HEK293T (cell line): ENCODE results near the gene RSKR.

Source experiments
- CTCF ChIA-PET: fragments of 350-600 bp; formaldehyde crosslinking; extraction: SDS; loops from one replicate; lab custom pipeline; 2021; ENCODE audit warnings: antibody characterized with exemption, inconsistent platforms; lab: Yijun Ruan, JAX
- POLR2A ChIA-PET: fragments of 350-600 bp; formaldehyde crosslinking; extraction: SDS; loops from one replicate; lab custom pipeline; 2020; ENCODE audit warnings: antibody characterized with exemption, inconsistent platforms; lab: Yijun Ruan, JAX
- DNase-seq: peaks from one replicate; pipeline ENCODE4 v3.0.0; 2012; ENCODE audit warnings: mixed read lengths; ENCODE audit errors: extremely low spot score
- ARNT ChIP-seq: fragments of 450-650 bp; IDR thresholded peaks from 2 replicates; pipeline ENCODE4 v1.6.1; 2017; ENCODE audit warnings: mild to moderate bottlenecking
- BHLHE40 ChIP-seq: fragments of 450-650 bp; IDR thresholded peaks from 2 replicates; pipeline ENCODE4 v1.6.1; 2016; ENCODE audit warnings: mild to moderate bottlenecking, moderate library complexity, borderline replicate concordance
- CTBP1 ChIP-seq: fragments of 450-650 bp; IDR thresholded peaks from 2 replicates; pipeline ENCODE4 v1.6.1; 2016; ENCODE audit warnings: borderline replicate concordance
- ELF4 ChIP-seq: fragments of 450-650 bp; IDR thresholded peaks from 2 replicates; pipeline ENCODE4 v1.6.1; 2017; ENCODE audit warnings: antibody characterized with exemption
- FOXA1 ChIP-seq: fragments of 450-650 bp; IDR thresholded peaks from 2 replicates; pipeline ENCODE4 v1.6.1; 2016; ENCODE audit warnings: mild to moderate bottlenecking
- FOXK2 ChIP-seq: fragments of 450-650 bp; IDR thresholded peaks from 2 replicates; pipeline ENCODE4 v1.6.1; 2016; ENCODE audit warnings: mild to moderate bottlenecking
- FOXM1 ChIP-seq: fragments of 450-650 bp; IDR thresholded peaks from 2 replicates; pipeline ENCODE4 v1.6.1; 2017; ENCODE audit warnings: mild to moderate bottlenecking, borderline replicate concordance
- HDGF ChIP-seq: fragments of 450-650 bp; IDR thresholded peaks from 2 replicates; pipeline ENCODE4 v1.6.1; 2017; ENCODE audit warnings: antibody characterized with exemption, borderline replicate concordance
- L3MBTL2 ChIP-seq: fragments of 450-650 bp; conservative IDR thresholded peaks from 2 replicates; pipeline ENCODE4 v1.6.1; 2016; ENCODE audit warnings: mild to moderate bottlenecking
- LEF1 ChIP-seq: fragments of 450-650 bp; IDR thresholded peaks from 2 replicates; pipeline ENCODE4 v1.6.1; 2017; ENCODE audit warnings: mild to moderate bottlenecking, borderline replicate concordance
- NFRKB ChIP-seq: fragments of 450-650 bp; IDR thresholded peaks from 2 replicates; pipeline ENCODE4 v1.6.1; 2016; ENCODE audit warnings: mild to moderate bottlenecking, moderate library complexity
- PKNOX1 ChIP-seq: fragments of 450-650 bp; IDR thresholded peaks from 2 replicates; pipeline ENCODE4 v1.6.1; 2016
- SP1 ChIP-seq: fragments of 450-650 bp; IDR thresholded peaks from 2 replicates; pipeline ENCODE4 v1.6.1; 2017
- SUZ12 ChIP-seq: fragments of 450-650 bp; IDR thresholded peaks from 2 replicates; pipeline ENCODE4 v1.6.1; 2016; ENCODE audit warnings: mild to moderate bottlenecking
- TARDBP ChIP-seq: fragments of 450-650 bp; IDR thresholded peaks from 2 replicates; pipeline ENCODE4 v1.6.1; 2016
- ZNF384 ChIP-seq: fragments of 450-650 bp; IDR thresholded peaks from 2 replicates; pipeline ENCODE4 v1.6.1; 2016

RSKR gene

GRCh38 chr17:28592260-28592659 is 21.7 kb downstream of the RSKR start:
- DNase-seq: no peak
- ChIA-PET CTCF (no interaction called here), POLR2A (interaction anchor here (1.4 to 1.7 kb wide), 2 partner anchors 21 to 53 kb away, joined by 3 to 7 read pairs; partner anchors contain the start of genes BLTP2 and PIGS)
- no peak for TF ChIP-seq SUZ12
- TF ChIP-seq HDGF: no peak
- no peak for TF ChIP-seq PKNOX1
- no peak for TF ChIP-seq FOXA1
- no peak for TF ChIP-seq CTBP1
- TF ChIP-seq FOXK2: no peak
- no peak for TF ChIP-seq NFRKB
- no peak for TF ChIP-seq SP1
- no peak for TF ChIP-seq ARNT
- TF ChIP-seq LEF1: no peak
- TF ChIP-seq ELF4: no peak
- TF ChIP-seq ZNF384: no peak
- TF ChIP-seq FOXM1: no peak
- TF ChIP-seq L3MBTL2: no peak
- TF ChIP-seq TARDBP: no peak
- no peak for TF ChIP-seq BHLHE40

- CTCF ChIA-PET: no interaction called here
- no peak for TF ChIP-seq ZNF384
- TF ChIP-seq ELF4: no peak
- TF ChIP-seq LEF1: no peak
- TF ChIP-seq BHLHE40: no peak
- TF ChIP-seq ARNT: no peak
- TF ChIP-seq TARDBP: no peak
- no peak for TF ChIP-seq SUZ12
- no peak for TF ChIP-seq HDGF
- TF ChIP-seq CTBP1: no peak
- TF ChIP-seq FOXM1: no peak
- TF ChIP-seq NFRKB: no peak
- TF ChIP-seq SP1: no peak
- no peak for DNase-seq
- POLR2A ChIA-PET: interaction anchor here (1.0 kb wide), 1 partner anchor 15 kb away, joined by 3 read pairs; the partner anchor contains the start of gene PIGS
Measured at GRCh38 chr17:28585851-28586250, 28.1 kb downstream of the RSKR start.

DNA sequence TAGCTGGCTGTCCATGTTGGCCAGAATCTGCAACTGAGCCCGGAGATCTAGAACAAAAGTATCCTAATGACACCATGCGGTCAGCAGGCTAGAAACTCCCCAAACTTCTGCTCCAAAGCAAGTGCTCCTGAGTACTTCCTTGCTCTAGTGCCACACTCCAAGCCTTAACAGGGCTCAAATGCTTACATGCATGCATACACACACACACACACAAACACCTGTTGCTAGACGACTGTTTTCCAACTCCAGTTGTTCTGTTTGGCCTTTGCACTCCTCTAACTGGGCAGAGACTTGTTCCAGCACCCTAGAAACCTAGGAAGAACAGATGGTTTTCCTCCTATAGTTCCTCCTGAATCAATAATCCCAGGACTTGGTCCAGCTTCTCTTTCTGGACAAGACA is 29.6 kb downstream of the RSKR start:
- POLR2A ChIA-PET: interaction anchor here (1.3 kb wide), 1 partner anchor 8 kb away, joined by 4 read pairs; the partner anchor contains the start of gene ALDOC
- DNase-seq: no peak
- CTCF ChIA-PET: no interaction called here
- TF ChIP-seq ARNT (no peak), FOXM1 (no peak)

GRCh38 chr17:28582513-28582912 is 31.5 kb downstream of the RSKR start:
- no peak for DNase-seq
- TF ChIP-seq TARDBP (no peak), BHLHE40 (no peak), CTBP1 (no peak), ELF4 (no peak), PKNOX1 (no peak), SUZ12 (no peak), ARNT (no peak), HDGF (no peak), LEF1 (no peak), SP1 (no peak), ZNF384 (no peak), NFRKB (no peak), FOXM1 (no peak), FOXK2 (no peak), L3MBTL2 (no peak), FOXA1 (no peak)
- ChIA-PET POLR2A (no interaction called here), CTCF (no interaction called here)

DNA sequence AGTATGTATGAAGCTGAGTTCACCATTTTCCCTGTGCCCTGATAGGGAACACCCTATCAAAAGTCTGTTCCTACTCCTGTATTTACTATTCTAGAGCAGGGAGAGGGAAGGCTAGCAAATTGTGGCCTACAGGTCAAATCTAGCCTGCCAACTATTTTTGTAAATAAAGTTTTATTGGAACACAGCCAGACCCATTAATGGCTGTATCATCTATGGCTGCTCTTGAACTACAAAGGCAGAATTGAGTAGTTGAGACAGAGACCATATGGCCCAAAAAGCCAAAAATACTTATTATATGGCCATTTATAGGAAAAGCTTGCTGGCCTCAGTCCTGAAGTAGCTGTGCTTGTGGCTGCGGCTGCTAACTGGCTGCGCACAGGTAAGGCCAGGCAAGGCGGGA is 33.0 kb downstream of the RSKR start:
- CTCF ChIA-PET: no interaction called here
- POLR2A ChIA-PET: interaction anchor here (0.6 to 1.5 kb wide), 3 partner anchors 9 to 33 kb away, joined by 3 to 7 read pairs (median 3); partner anchors contain the start of genes PIGS and RSKR
- no peak for TF ChIP-seq SP1
- no peak for TF ChIP-seq ARNT
- no peak for TF ChIP-seq FOXA1
- no peak for TF ChIP-seq PKNOX1
- TF ChIP-seq ELF4: no peak
- TF ChIP-seq NFRKB: no peak
- no peak for TF ChIP-seq CTBP1
- TF ChIP-seq FOXM1: no peak
- no peak for TF ChIP-seq LEF1
- DNase-seq: no peak

GRCh38 chr17:28579526-28579925 is 34.5 kb downstream of the RSKR start:
- no peak for DNase-seq
- ChIA-PET POLR2A (interaction anchor here (1.5 to 2.0 kb wide), 2 partner anchors 8 to 66 kb away, joined by 5 to 7 read pairs; partner anchors contain the start of genes BLTP2 and PIGS), CTCF (no interaction called here)
- no peak for TF ChIP-seq FOXK2
- no peak for TF ChIP-seq FOXA1
- no peak for TF ChIP-seq ZNF384
- TF ChIP-seq FOXM1: no peak
- TF ChIP-seq ARNT: no peak
- TF ChIP-seq L3MBTL2: no peak
- no peak for TF ChIP-seq SP1
- no peak for TF ChIP-seq BHLHE40
- TF ChIP-seq LEF1: no peak
- no peak for TF ChIP-seq HDGF
- no peak for TF ChIP-seq ELF4
- no peak for TF ChIP-seq NFRKB
- TF ChIP-seq CTBP1: no peak
- no peak for TF ChIP-seq SUZ12
- no peak for TF ChIP-seq TARDBP
